Measurements from ENCODE around the gene OTOG. TPM values are rescaled to one million over a fixed set of nuclear protein-coding genes. Genes with fewer than 3 reads are reported as not detected.

The OTOG gene
- total RNA-seq, 1 donor from 2014 or later = not detected

GRCh38 chr11:17695454-17696441 lies 148.7 kb downstream of the OTOG start:
- ATAC-seq (no peak), DNase-seq (no peak)
- intact Hi-C loops (cut with micrococcal nuclease) = no loop called here

GRCh38 chr11:17696741-17697140 lies 149.7 kb downstream of the OTOG start:
- DNase-seq = no peak
- intact Hi-C loops (cut with micrococcal nuclease) = no loop called here
- no peak for ATAC-seq

Other genes starting within 250 kb of the OTOG start
- gene NCR3LG1, start 195.5 kb upstream of the OTOG start, total RNA-seq = 0.55 TPM
- gene KCNJ11, start 158.6 kb upstream of the OTOG start, total RNA-seq = 29.2 TPM
- gene ABCC8, start 70.4 kb upstream of the OTOG start, total RNA-seq = 2.1 TPM
- 1.3 TPM for gene USH1C, start 2.8 kb upstream of the OTOG start, total RNA-seq
- gene MYOD1, start 172.3 kb downstream of the OTOG start, total RNA-seq = not detected
- not detected for gene KCNC1, start 187.5 kb downstream of the OTOG start, total RNA-seq

Measured in left ventricle myocardium superior (tissue), 1 donor.